Epithelial cell of proximal tubule (primary cell): ENCODE measurements around the gene GSK3B. TPM values are rescaled to one million over a fixed set of nuclear protein-coding genes. Genes with fewer than 3 reads are reported as not detected.

Experiments used
- DNase-seq: peaks from one replicate; pipeline ENCODE4 v3.0.0-alpha.2; 2011; ENCODE audit warnings: low read depth
- H3K4me3 ChIP-seq: 2 replicates; pipeline ENCODE4 v1.5.1; 2011; ENCODE audit warnings: low read depth, mild to moderate bottlenecking, low read length
- CTCF ChIP-seq: conservative IDR thresholded peaks from 2 replicates; pipeline ENCODE4 v1.5.1; 2012; ENCODE audit warnings: low read depth, mild to moderate bottlenecking, low read length
- total RNA-seq: library from RNA; depleted of rRNA; stranded (reverse); fragments of >200 nt; gene quantifications from 2 replicates; pipeline ENCODE4 v1.2.3, GENCODE V29; 2015

Gene GSK3B
- total RNA-seq, 1 donor from 2014 or later, result 31.7 TPM

GRCh38 chr3:119817583-119818363 lies 276.5 kb downstream of the GSK3B start:
- TF ChIP-seq CTCF, result no peak
- no peak overlapping the region for H3K4me3 ChIP-seq
- DNase-seq, result no peak

- DNase-seq, result no peak
- H3K4me3 ChIP-seq, result no peak overlapping the region
- no peak for TF ChIP-seq CTCF
These were observed 277.2 kb downstream of the GSK3B start for GRCh38 chr3:119817071-119817470.

GRCh38 chr3:119815716-119816115 lies 278.5 kb downstream of the GSK3B start:
- no peak overlapping the region for H3K4me3 ChIP-seq
- TF ChIP-seq CTCF, result no peak
- DNase-seq, result no peak

- no peak overlapping the region for H3K4me3 ChIP-seq
- no peak for TF ChIP-seq CTCF
- DNase-seq, result no peak
These were observed 281.7 kb downstream of the GSK3B start for GRCh38 chr3:119812491-119813058.

GRCh38 chr3:119810018-119810435 lies 284.2 kb downstream of the GSK3B start:
- peak overlapping the region; percentile 60 for H3K4me3 ChIP-seq
- DNase-seq, result no peak
- peak; percentile 44 for TF ChIP-seq CTCF

- H3K4me3 ChIP-seq, result peak overlapping the region; percentile 60
- no peak for DNase-seq
- TF ChIP-seq CTCF, result no peak
These were observed 284.8 kb downstream of the GSK3B start for GRCh38 chr3:119809249-119810017.
